ENCODE results near the gene AWAT2.

- TF ChIP-seq ZNF423 (CRISPR knock-in tag; IDR thresholded peaks at IDR 0.05), result no peak
- no peak for TF ChIP-seq SMAD3 (CRISPR knock-in tag; IDR thresholded peaks at IDR 0.05; ENCODE audit: borderline replicate concordance)
- TF ChIP-seq, protein P1, sequence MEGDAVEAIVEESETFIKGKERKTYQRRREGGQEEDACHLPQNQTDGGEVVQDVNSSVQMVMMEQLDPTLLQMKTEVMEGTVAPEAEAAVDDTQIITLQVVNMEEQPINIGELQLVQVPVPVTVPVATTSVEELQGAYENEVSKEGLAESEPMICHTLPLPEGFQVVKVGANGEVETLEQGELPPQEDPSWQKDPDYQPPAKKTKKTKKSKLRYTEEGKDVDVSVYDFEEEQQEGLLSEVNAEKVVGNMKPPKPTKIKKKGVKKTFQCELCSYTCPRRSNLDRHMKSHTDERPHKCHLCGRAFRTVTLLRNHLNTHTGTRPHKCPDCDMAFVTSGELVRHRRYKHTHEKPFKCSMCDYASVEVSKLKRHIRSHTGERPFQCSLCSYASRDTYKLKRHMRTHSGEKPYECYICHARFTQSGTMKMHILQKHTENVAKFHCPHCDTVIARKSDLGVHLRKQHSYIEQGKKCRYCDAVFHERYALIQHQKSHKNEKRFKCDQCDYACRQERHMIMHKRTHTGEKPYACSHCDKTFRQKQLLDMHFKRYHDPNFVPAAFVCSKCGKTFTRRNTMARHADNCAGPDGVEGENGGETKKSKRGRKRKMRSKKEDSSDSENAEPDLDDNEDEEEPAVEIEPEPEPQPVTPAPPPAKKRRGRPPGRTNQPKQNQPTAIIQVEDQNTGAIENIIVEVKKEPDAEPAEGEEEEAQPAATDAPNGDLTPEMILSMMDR (IDR thresholded peaks at IDR 0.05), result no peak
- no peak for TF ChIP-seq ATF1 (CRISPR knock-in tag; IDR thresholded peaks at IDR 0.05)
- TF ChIP-seq, protein P2, sequence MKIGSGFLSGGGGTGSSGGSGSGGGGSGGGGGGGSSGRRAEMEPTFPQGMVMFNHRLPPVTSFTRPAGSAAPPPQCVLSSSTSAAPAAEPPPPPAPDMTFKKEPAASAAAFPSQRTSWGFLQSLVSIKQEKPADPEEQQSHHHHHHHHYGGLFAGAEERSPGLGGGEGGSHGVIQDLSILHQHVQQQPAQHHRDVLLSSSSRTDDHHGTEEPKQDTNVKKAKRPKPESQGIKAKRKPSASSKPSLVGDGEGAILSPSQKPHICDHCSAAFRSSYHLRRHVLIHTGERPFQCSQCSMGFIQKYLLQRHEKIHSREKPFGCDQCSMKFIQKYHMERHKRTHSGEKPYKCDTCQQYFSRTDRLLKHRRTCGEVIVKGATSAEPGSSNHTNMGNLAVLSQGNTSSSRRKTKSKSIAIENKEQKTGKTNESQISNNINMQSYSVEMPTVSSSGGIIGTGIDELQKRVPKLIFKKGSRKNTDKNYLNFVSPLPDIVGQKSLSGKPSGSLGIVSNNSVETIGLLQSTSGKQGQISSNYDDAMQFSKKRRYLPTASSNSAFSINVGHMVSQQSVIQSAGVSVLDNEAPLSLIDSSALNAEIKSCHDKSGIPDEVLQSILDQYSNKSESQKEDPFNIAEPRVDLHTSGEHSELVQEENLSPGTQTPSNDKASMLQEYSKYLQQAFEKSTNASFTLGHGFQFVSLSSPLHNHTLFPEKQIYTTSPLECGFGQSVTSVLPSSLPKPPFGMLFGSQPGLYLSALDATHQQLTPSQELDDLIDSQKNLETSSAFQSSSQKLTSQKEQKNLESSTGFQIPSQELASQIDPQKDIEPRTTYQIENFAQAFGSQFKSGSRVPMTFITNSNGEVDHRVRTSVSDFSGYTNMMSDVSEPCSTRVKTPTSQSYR (CRISPR knock-in tag; IDR thresholded peaks at IDR 0.05), result no peak
These were observed 27.1 kb downstream of the AWAT2 start for GRCh38 chrX:70022616-70023015.
